GM12865 (cell line): ENCODE results near the gene ACOX3.
"Not testable (repeated sequence)": the region's sequence is repeated elsewhere in the genome, so short reads cannot be mapped to it uniquely, and the experiment has no call there.

Experiments used
- DNase-seq: peaks from one replicate; pipeline ENCODE4 v3.0.0; 2010; ENCODE audit warnings: low read depth
- H3K4me3 ChIP-seq: 2 replicates; pipeline ENCODE4 v1.5.1; 2011; ENCODE audit warnings: mild to moderate bottlenecking, low read depth, low read length, control low read depth
- TF ChIP-seq, protein P1 (sequence below): IDR thresholded peaks from 2 replicates; pipeline ENCODE4 v1.5.1; 2011; ENCODE audit warnings: low read length, control low read depth, low read depth, inconsistent platforms; ENCODE audit not compliant: insufficient read depth; ENCODE audit errors: missing control alignments

The ACOX3 gene

DNA sequence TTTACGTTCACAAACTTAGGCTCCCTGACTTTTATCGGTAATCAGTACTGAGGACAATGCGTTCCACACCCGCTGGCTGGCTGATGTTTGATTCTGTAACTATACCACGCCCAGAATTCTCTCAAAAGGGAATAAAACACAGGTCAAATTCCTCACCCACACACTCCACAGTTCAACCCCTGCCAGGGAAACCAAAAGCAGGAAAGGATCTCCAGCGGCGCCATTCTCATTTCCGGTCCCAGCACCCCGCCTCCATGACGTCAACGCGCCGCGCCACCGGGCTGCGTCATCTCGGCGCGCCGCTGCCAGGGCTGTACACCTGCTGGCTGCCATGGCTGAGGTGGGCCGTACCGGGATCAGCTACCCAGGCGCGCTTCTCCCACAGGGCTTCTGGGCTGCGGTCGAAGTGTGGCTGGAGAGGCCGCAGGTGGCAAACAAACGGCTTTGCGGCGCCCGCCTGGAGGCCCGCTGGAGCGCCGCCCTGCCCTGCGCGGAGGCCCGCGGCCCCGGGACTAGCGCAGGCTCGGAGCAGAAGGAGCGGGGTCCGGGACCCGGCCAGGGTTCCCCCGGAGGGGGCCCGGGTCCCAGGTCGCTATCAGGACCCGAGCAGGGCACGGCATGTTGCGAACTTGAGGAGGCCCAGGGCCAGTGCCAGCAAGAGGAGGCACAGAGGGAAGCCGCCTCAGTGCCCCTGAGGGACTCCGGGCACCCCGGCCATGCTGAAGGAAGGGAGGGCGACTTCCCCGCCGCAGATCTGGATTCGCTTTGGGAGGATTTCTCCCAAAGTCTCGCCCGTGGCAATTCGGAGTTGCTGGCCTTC, at the start of gene ACOX3, which contains the start of gene TRMT44:
TSS of gene ACOX3 (minus strand) at position 232 of the 820 bp plus-strand sequence. CDS start 24,202 bp downstream, outside the sequence.
TSS of gene TRMT44 (plus strand) at position 286 of the 820 bp plus-strand sequence. CDS start at position 332, 46 bp downstream.
- peak; percentile 92 for DNase-seq
- TF ChIP-seq, protein P1, sequence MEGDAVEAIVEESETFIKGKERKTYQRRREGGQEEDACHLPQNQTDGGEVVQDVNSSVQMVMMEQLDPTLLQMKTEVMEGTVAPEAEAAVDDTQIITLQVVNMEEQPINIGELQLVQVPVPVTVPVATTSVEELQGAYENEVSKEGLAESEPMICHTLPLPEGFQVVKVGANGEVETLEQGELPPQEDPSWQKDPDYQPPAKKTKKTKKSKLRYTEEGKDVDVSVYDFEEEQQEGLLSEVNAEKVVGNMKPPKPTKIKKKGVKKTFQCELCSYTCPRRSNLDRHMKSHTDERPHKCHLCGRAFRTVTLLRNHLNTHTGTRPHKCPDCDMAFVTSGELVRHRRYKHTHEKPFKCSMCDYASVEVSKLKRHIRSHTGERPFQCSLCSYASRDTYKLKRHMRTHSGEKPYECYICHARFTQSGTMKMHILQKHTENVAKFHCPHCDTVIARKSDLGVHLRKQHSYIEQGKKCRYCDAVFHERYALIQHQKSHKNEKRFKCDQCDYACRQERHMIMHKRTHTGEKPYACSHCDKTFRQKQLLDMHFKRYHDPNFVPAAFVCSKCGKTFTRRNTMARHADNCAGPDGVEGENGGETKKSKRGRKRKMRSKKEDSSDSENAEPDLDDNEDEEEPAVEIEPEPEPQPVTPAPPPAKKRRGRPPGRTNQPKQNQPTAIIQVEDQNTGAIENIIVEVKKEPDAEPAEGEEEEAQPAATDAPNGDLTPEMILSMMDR, result no peak
- H3K4me3 ChIP-seq, result peak within 1 kb of the TSS; percentile 99

DNA sequence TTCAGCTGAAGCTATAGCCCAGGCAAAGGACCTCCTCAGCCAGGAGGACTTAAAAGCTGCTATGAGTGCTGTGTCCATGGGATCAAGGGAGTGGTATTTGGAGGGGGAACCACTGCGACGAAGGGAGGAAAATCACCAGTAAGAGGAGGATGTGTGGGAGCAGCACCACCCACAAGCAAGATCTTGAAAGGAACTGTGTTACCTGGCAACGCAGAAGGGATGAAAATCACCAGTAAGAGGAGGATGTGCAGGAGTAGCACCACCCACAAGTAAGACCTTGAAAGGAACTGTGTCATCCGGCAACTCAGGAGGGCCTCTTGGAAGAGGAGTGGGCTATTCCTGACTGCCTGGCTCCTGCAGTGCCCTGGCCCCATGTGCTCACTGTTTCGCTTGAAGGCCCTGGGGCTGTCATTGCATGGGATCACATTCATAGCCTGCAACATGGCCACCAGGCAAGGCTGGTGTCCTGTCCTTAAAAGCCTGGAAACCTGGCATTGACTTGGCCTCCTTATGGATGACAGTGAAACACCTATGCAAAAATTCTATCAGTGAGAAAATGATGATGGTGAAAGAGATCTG, 48.4 kb upstream of the ACOX3 start:
- no peak overlapping the region for H3K4me3 ChIP-seq
- no peak for DNase-seq
- TF ChIP-seq, protein P1, result no peak

DNA sequence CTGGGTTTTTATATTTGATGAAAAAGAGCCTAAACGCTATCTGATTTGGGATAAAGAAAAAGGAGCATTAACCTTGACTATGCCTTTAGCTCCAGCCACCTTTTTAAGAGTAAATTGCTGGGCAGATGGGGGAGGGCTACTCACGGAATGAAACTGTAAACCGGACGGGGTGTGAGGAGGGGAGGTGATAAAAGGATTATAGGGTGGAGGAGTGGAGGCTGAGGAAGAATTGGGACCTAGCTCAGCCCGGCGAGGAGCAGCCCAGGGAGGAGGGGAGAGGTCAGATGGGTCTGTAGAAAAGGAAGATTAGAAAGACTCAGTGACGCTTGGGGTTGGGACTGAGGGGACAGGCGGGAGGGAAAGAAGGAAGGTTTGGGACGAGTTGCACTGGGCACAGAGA, 46.1 kb upstream of the ACOX3 start:
- DNase-seq, H3K4me3 ChIP-seq: not testable (repeated sequence)

DNA sequence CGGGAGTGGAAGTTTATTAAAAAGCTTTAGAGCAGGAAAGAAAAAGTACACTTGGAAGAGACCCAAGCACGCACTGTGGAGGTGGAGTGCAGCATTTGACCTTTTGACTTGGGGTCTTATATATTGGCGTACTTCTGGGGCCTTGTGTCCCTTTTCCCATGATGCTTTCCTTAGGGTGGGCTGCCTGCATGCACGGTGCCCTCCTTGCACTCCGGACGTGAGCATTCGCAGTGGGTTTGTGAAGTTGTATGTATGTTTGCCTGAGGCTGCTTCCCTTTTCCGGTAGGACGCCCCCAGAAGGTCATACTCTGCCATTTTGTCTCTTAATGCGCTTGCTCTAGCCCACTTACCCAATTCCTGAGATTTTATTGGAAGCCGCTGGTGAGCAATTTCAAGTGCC, 39.7 kb upstream of the ACOX3 start:
- DNase-seq, result no peak
- TF ChIP-seq, protein P1, result no peak
- H3K4me3 ChIP-seq, result no peak overlapping the region

DNA sequence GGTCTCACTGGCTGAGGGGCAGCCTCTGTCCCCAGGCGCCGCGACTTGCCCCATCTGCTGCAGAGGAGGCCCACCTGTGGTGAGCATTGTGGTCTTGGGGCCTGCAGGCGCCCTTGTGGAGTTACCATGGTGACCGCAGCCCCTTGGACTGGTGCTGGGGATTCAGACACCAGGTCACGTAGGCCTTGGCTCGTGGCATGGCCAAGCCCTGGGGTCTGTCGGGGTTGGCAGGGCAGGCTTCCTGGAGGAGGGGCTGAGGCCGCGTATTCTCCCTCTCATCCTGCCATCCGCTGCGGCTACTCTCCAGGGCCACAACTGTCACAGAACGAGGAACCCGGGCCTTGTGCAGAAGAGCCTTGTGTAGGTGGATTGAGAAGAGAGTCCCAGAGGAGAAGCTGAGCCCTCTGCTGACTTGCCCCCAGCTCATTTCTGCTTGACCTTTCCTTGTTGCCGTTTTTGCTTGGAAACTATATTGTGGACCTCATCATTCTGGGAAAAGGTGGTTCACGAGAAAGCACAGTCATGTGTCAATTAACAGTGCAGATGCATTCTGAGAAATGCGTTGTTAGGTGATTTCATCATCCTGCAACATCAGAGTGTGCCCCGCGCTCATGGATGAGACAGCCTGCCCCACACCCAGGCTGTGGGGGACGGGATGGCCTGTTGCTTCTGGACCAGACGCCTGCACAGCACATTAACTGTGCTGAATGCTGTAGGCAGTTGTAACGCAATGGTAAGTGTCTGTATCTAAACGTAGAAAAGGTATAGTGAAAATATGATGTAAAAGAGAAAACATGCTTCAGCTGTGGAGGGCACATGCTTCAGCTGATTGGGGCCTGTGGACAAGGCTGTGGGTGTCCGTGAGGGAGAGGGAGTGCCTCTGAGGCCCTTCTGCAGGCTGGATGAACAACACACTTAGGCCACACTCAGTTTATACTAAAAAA, 38.5 kb upstream of the ACOX3 start:
- TF ChIP-seq, protein P1, result no peak
- no peak for DNase-seq
- H3K4me3 ChIP-seq, result no peak overlapping the region

DNA sequence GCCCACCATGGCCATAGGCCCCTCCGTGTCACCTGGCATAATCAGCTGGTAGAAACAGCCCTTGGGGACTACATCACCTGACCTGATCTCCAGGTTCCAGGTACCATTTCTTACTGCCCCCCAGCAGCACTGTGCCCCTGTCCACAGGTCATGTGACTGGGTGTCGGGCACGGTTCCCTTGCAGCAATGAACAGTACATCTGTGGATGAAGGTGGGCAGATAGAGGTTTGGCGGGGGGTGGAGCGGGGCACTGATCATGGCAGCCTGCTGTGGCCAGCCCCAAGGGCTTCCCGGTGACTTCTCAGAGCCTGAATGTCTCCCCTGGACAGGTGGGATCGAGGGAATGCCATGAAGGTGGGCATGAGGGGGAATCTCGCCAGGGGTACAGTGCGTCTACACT, 37.8 kb upstream of the ACOX3 start:
- no peak overlapping the region for H3K4me3 ChIP-seq
- TF ChIP-seq, protein P1, result no peak
- no peak for DNase-seq

DNA sequence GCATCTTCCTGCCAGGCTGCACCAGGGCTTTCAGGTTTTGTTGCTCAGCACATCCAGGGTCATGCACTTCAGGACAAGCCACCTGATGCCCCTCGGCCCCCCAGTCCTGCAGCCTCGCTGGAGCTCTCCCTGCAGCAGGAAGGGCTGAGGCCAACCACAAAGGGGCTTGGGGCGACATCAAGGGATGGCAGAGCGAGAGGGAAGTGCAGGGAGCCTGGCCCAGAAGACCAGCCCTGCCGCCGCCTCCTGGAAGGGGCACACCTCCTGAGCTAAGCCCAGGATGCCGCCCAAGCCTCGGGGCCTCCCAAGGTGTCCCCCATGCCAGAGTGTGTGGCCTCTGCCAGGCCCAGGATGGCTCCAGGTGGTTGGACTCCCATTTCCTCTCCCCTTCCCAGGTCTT, 37.2 kb upstream of the ACOX3 start:
- no peak for DNase-seq
- no peak overlapping the region for H3K4me3 ChIP-seq
- TF ChIP-seq, protein P1, result no peak
